ENCODE data around the gene ARF1.

ARF1 gene

GRCh38 chr1:228112167-228112566 lies 29.7 kb downstream of the ARF1 start:
- no peak for DNase-seq
- H3K9me3 Mint-ChIP-seq: no peaks in the 10 kb centered on the region
- peaks cover 0 to 1% of the 10 kb centered on the region in 2 donors for H3K36me3 Mint-ChIP-seq
- no peak overlapping the region for H3K4me3 Mint-ChIP-seq
- no peak for ATAC-seq (replicated peaks)
- no peak overlapping the region for H3K27ac Mint-ChIP-seq
- peaks cover 14 to 32% of the 10 kb centered on the region in 2 donors for H3K4me1 Mint-ChIP-seq
- no peaks in the 10 kb centered on the region for H3K27me3 Mint-ChIP-seq

- no peak for ATAC-seq (replicated peaks)
Measured at GRCh38 chr1:228112617-228113016, 30.1 kb downstream of the ARF1 start.

DNA sequence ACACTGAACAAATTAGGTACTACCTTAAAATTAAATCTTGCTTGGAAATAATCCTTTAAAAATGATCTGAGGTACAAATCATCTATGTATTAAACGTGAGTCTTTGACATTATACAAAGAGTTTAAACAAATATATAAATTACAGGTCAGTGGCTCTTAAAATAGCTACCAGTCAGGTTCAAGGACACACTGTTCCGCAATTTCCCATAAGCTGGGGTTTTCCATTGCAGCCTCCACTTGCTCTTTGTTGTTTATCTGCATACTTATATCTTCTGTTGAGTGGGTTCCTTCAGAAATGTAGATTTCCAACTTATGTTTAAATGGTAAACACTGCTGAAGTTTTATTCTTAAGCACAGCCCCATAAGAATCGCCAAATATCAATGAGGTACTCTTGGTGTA lies 32.3 kb downstream of the ARF1 start:
- no peak for ATAC-seq (replicated peaks)
- Mint-ChIP-seq H3K36me3 (peaks cover 8 to 9% of the 10 kb centered on the region in 2 donors), H3K4me3 (no peak overlapping the region), H3K9me3 (peaks cover 2 to 3% of the 10 kb centered on the region in 2 donors), H3K27me3 (no peaks in the 10 kb centered on the region), H3K27ac (no peak overlapping the region), H3K4me1 (peaks cover 5 to 6% of the 10 kb centered on the region in 2 donors)
- DNase-seq: no peak

More at GRCh38 chr1:228112617-228113016, 30.1 kb downstream of the ARF1 start:
- Mint-ChIP-seq H3K4me1 (peaks cover 12 to 28% of the 10 kb centered on the region in 2 donors), H3K27ac (no peak overlapping the region), H3K4me3 (no peak overlapping the region), H3K36me3 (peaks cover 0 to 1% of the 10 kb centered on the region in 2 donors), H3K27me3 (no peaks in the 10 kb centered on the region), H3K9me3 (no peaks in the 10 kb centered on the region)
- no peak for DNase-seq

DNA sequence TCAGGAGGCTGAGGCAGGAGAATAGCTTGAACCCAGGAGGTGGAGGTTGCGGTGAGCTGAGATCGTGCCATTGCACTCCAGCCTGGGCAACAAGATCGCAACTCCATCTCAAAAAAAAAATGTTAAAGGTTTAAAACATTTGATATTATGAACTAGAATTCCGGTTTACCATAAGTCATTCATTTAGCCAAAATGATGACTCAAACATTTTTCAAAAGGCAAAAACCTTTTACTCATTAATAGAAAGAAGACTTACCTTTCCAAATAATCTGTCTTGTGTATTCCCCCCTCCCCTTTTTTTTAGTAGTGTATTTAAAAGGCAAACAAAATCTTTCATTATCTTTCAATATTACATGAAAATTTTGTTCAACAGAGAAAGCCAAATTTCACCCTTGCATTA lies 34.8 kb downstream of the ARF1 start:
- ATAC-seq (replicated peaks): no peak
- Mint-ChIP-seq H3K9me3 (peaks cover 2 to 3% of the 10 kb centered on the region in 2 donors), H3K4me1 (peaks cover 3 to 7% of the 10 kb centered on the region in 2 donors)

GRCh38 chr1:228118040-228118439 lies 35.5 kb downstream of the ARF1 start:
- no peak for ATAC-seq (replicated peaks)
- H3K36me3 Mint-ChIP-seq: peaks cover 8 to 12% of the 10 kb centered on the region in 2 donors
- no peaks in the 10 kb centered on the region for H3K27me3 Mint-ChIP-seq
- H3K4me3 Mint-ChIP-seq: no peak overlapping the region
- peaks cover 3 to 7% of the 10 kb centered on the region in 2 donors for H3K4me1 Mint-ChIP-seq
- no peak for DNase-seq
- H3K27ac Mint-ChIP-seq: no peak overlapping the region
- peaks cover 2 to 3% of the 10 kb centered on the region in 2 donors for H3K9me3 Mint-ChIP-seq

More for the DNA sequence above, 34.8 kb downstream of the ARF1 start:
- Mint-ChIP-seq H3K27ac (no peak overlapping the region), H3K4me3 (no peak overlapping the region), H3K27me3 (no peaks in the 10 kb centered on the region), H3K36me3 (peaks cover 8 to 12% of the 10 kb centered on the region in 2 donors)
- no peak for DNase-seq

DNA sequence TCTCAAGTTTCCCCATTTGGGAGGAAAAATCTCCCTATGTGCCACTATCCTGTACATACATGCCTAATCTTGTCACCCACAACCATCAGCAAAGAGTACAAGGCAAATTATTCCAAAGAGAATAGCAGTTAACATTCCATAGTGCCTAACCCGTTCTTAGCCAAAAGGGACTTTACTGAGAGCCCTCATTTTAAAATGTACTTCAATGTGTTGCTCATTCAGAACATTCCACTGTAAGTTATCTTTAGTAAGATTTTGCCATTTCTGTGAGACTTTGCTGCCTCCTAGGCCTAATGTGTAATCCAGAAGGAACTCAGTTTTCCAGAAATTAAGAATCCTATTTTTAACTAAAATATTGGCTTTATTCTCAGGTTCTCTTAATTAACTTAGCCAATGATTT lies 37.8 kb downstream of the ARF1 start:
- ATAC-seq (replicated peaks): no peak
- peaks cover 3 to 7% of the 10 kb centered on the region in 2 donors for H3K4me1 Mint-ChIP-seq
- no peak overlapping the region for H3K4me3 Mint-ChIP-seq
- H3K36me3 Mint-ChIP-seq: peaks cover 8 to 12% of the 10 kb centered on the region in 2 donors
- H3K27ac Mint-ChIP-seq: no peak overlapping the region
- peaks cover 2 to 3% of the 10 kb centered on the region in 2 donors for H3K9me3 Mint-ChIP-seq
- H3K27me3 Mint-ChIP-seq: peaks cover 2 to 7% of the 10 kb centered on the region in 2 donors
- no peak for DNase-seq

- ATAC-seq (replicated peaks): peak; percentile 72 to 82
- peak overlapping the region; percentile 15 for H3K27ac Mint-ChIP-seq
- H3K9me3 Mint-ChIP-seq: peaks cover 2 to 3% of the 10 kb centered on the region in 2 donors
Measured at GRCh38 chr1:228120857-228121489, 38.5 kb downstream of the ARF1 start.

GRCh38 chr1:228122921-228123441 lies 40.5 kb downstream of the ARF1 start:
- no peak for DNase-seq
- H3K27me3 Mint-ChIP-seq: peaks cover 7 to 15% of the 10 kb centered on the region in 2 donors
- H3K9me3 Mint-ChIP-seq: peaks cover 2% of the 10 kb centered on the region in 2 donors
- ATAC-seq (replicated peaks): no peak
- peaks cover 5 to 11% of the 10 kb centered on the region in 2 donors for H3K36me3 Mint-ChIP-seq
- no peak overlapping the region for H3K4me3 Mint-ChIP-seq
- H3K4me1 Mint-ChIP-seq: peaks cover 3 to 7% of the 10 kb centered on the region in 2 donors
- H3K27ac Mint-ChIP-seq: no peak overlapping the region

More at GRCh38 chr1:228120857-228121489, 38.5 kb downstream of the ARF1 start:
- Mint-ChIP-seq H3K4me3 (peak overlapping the region; percentile 39 to 41), H3K36me3 (peaks cover 8 to 12% of the 10 kb centered on the region in 2 donors), H3K4me1 (peaks cover 3 to 7% of the 10 kb centered on the region in 2 donors), H3K27me3 (peaks cover 7% of the 10 kb centered on the region in 2 donors)
- DNase-seq: no peak

DNA sequence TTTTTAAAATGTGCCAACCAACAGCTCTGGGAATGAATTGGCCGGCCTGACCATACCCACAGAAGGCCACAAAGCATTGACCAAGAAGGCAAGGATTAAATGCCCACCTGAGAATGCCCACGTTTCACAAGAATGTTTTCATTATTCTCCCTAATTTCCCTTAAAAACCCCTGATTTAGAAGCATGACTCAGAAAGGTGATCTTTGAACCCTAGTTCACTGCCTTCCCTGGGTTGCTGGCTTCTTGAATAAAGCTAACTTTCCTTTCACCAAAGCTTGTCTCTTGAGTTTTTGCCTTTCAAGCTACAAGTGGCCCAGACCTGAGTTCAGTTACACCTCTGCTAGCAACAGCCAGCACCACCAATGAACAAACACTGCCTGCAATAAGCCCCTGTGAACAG lies 41.0 kb downstream of the ARF1 start:
- ATAC-seq (replicated peaks) (no peak), DNase-seq (no peak)
- peaks cover 2 to 8% of the 10 kb centered on the region in 2 donors for H3K36me3 Mint-ChIP-seq
- H3K4me1 Mint-ChIP-seq: peaks cover 3 to 7% of the 10 kb centered on the region in 2 donors
- no peak overlapping the region for H3K27ac Mint-ChIP-seq
- H3K9me3 Mint-ChIP-seq: no peaks in the 10 kb centered on the region
- H3K4me3 Mint-ChIP-seq: no peak overlapping the region
- H3K27me3 Mint-ChIP-seq: peaks cover 12 to 15% of the 10 kb centered on the region in 2 donors

GRCh38 chr1:228125185-228125584 lies 42.7 kb downstream of the ARF1 start:
- ATAC-seq (replicated peaks) (no peak), DNase-seq (no peak)
- H3K9me3 Mint-ChIP-seq: no peaks in the 10 kb centered on the region
- peaks cover 0 to under 1% of the 10 kb centered on the region in 2 donors for H3K36me3 Mint-ChIP-seq
- H3K27me3 Mint-ChIP-seq: peaks cover 13 to 15% of the 10 kb centered on the region in 2 donors
- H3K27ac Mint-ChIP-seq: no peak overlapping the region
- no peak overlapping the region for H3K4me3 Mint-ChIP-seq
- H3K4me1 Mint-ChIP-seq: peaks cover 3 to 7% of the 10 kb centered on the region in 2 donors

DNA sequence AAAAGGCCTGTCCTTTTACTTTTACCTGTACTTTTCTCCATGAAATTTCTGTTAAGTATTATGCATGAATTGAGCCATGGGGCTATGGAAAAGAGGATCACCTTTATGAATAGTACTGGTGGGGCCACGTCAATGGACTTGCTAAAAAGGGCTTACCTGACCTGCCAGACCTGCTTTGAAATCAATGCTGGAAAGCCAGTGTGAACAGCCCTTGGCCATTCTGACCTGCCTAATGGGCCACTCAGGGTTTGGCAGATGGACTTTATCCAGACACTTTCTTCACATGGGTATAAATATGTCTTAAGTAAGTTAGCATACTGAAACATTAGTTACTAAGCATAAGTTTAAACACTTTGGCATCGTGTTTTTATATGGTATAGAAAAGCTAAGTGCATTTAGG lies 49.3 kb downstream of the ARF1 start:
- Mint-ChIP-seq H3K36me3 (no peaks in the 10 kb centered on the region), H3K27me3 (peaks cover 6 to 8% of the 10 kb centered on the region in 2 donors), H3K9me3 (no peaks in the 10 kb centered on the region), H3K27ac (no peak overlapping the region), H3K4me1 (peaks cover 0 to 12% of the 10 kb centered on the region in 2 donors), H3K4me3 (no peak overlapping the region)
- no peak for DNase-seq
- no peak for ATAC-seq (replicated peaks)

DNA sequence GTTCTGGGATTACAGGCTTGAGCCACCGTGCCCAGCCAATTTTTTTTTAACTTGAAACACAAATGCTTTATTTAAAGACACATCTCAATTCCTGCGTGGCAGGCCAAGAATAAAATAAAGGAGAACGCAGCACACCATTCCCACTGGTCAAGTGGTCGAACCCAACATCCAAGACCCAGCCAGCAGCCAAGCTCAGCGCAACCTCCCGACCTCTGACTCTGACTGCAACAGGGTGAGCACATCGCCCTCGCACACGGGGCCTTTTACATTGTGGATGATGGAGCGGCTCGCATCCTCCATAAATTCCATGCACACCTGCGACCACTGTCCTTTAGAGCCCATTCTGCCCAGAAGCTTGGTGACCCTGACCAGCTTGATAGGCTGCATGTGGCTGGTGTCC lies 52.1 kb downstream of the ARF1 start:
- DNase-seq: no peak
- no peak for ATAC-seq (replicated peaks)
- Mint-ChIP-seq H3K4me1 (peaks cover 4 to 26% of the 10 kb centered on the region in 2 donors), H3K9me3 (no peaks in the 10 kb centered on the region), H3K4me3 (no peak overlapping the region), H3K27me3 (no peaks in the 10 kb centered on the region), H3K36me3 (no peaks in the 10 kb centered on the region), H3K27ac (no peak overlapping the region)

DNA sequence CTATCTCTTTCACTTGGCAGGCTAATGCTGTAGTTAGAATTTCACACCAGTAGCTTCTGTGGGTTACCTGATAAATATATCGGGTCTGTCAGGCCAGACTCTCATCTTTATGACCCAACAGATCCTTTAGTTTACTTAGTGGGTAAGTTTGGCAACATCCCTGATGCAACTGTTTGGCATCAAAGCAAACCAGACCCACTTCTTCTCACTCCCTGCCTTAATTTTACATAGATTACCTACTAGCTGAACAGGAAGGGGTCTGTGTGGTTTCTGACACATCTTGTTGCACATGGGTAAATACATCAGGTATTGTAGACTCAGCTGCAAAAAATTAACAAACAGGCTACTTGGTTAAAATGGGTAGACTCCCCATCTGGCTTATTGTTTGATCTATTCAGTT lies 54.4 kb downstream of the ARF1 start:
- Mint-ChIP-seq H3K9me3 (no peaks in the 10 kb centered on the region), H3K36me3 (no peaks in the 10 kb centered on the region), H3K4me1 (peaks cover 4 to 27% of the 10 kb centered on the region in 2 donors), H3K27me3 (no peaks in the 10 kb centered on the region), H3K27ac (no peak overlapping the region), H3K4me3 (no peak overlapping the region)
- ATAC-seq (replicated peaks) (no peak), DNase-seq (no peak)

- ATAC-seq (replicated peaks): no peak
- H3K4me3 Mint-ChIP-seq: peak overlapping the region; percentile 93 to 97
- H3K4me1 Mint-ChIP-seq: peaks cover 17 to 53% of the 10 kb centered on the region in 2 donors
Measured at GRCh38 chr1:228139406-228139930, 57.0 kb downstream of the ARF1 start.

More at GRCh38 chr1:228139406-228139930, 57.0 kb downstream of the ARF1 start:
- Mint-ChIP-seq H3K27ac (peak overlapping the region; percentile 98), H3K27me3 (no peaks in the 10 kb centered on the region), H3K9me3 (no peaks in the 10 kb centered on the region), H3K36me3 (peaks cover 2 to 5% of the 10 kb centered on the region in 2 donors)
- DNase-seq: no peak
